ENCODE results near the gene NPEPPS.

Gene NPEPPS

GRCh38 chr17:47652570-47652969 lies 121.7 kb downstream of the NPEPPS start:
- TF ChIP-seq CTCF (conservative IDR thresholded peaks at IDR 0.05; ENCODE audit: low read depth, low read length): no peak
- DNase-seq (ENCODE audit: low read depth): peak; percentile 32
- no peak overlapping the region for H3K4me3 ChIP-seq (ENCODE audit: low read depth, low read length)

- H3K4me3 ChIP-seq (ENCODE audit: low read depth, low read length): no peak overlapping the region
- no peak for TF ChIP-seq CTCF (conservative IDR thresholded peaks at IDR 0.05; ENCODE audit: low read depth, low read length)
- DNase-seq (ENCODE audit: low read depth): no peak
These were observed 122.5 kb downstream of the NPEPPS start for GRCh38 chr17:47653442-47653841.

- no peak overlapping the region for H3K4me3 ChIP-seq (ENCODE audit: low read depth, low read length)
- TF ChIP-seq CTCF (conservative IDR thresholded peaks at IDR 0.05; ENCODE audit: low read depth, low read length): no peak
- no peak for DNase-seq (ENCODE audit: low read depth)
These were observed 124.1 kb downstream of the NPEPPS start for GRCh38 chr17:47654991-47655390.

GRCh38 chr17:47660064-47660492 lies 129.2 kb downstream of the NPEPPS start:
- no peak for DNase-seq (ENCODE audit: low read depth)
- TF ChIP-seq CTCF (conservative IDR thresholded peaks at IDR 0.05; ENCODE audit: low read depth, low read length): no peak
- no peak overlapping the region for H3K4me3 ChIP-seq (ENCODE audit: low read depth, low read length)

- DNase-seq (ENCODE audit: low read depth): peak; percentile 81
- peak; percentile 82 for TF ChIP-seq CTCF (conservative IDR thresholded peaks at IDR 0.05; ENCODE audit: low read depth, low read length)
These were observed 133.2 kb downstream of the NPEPPS start for GRCh38 chr17:47663912-47664623.

GRCh38 chr17:47664624-47664941 lies 133.7 kb downstream of the NPEPPS start:
- DNase-seq (ENCODE audit: low read depth): no peak
- TF ChIP-seq CTCF (conservative IDR thresholded peaks at IDR 0.05; ENCODE audit: low read depth, low read length): no peak

More at GRCh38 chr17:47663912-47664623, 133.2 kb downstream of the NPEPPS start:
- H3K4me3 ChIP-seq (ENCODE audit: low read depth, low read length): no peak overlapping the region

GRCh38 chr17:47665655-47666054 lies 134.7 kb downstream of the NPEPPS start:
- H3K4me3 ChIP-seq (ENCODE audit: low read depth, low read length): no peak overlapping the region
- no peak for TF ChIP-seq CTCF (conservative IDR thresholded peaks at IDR 0.05; ENCODE audit: low read depth, low read length)
- peak; percentile 67 for DNase-seq (ENCODE audit: low read depth)

More at GRCh38 chr17:47664624-47664941, 133.7 kb downstream of the NPEPPS start:
- no peak overlapping the region for H3K4me3 ChIP-seq (ENCODE audit: low read depth, low read length)
